Activated CD4-positive, alpha-beta T cell treated with anti-CD3 and anti-CD28 coated beads, Interleukin-2, amount 50 U/mL, for 24 hours (primary cell): ENCODE data around the gene TNPO3.

Source experiments
- DNase-seq, 2 donors: peaks; one replicate each; pipeline ENCODE4 v3.0.0-alpha.2; 2020; ENCODE audit warnings: low read depth in 1 of 2, low spot score in 1 of 2

Gene TNPO3

GRCh38 chr7:128910569-128910945, 144.4 kb downstream of the TNPO3 start, which contains the start of gene KCP:
TSS of gene KCP (minus strand) at chr7:128910709. CDS start at chr7:128910676, 33 bp downstream.
- DNase-seq: no peak

DNA sequence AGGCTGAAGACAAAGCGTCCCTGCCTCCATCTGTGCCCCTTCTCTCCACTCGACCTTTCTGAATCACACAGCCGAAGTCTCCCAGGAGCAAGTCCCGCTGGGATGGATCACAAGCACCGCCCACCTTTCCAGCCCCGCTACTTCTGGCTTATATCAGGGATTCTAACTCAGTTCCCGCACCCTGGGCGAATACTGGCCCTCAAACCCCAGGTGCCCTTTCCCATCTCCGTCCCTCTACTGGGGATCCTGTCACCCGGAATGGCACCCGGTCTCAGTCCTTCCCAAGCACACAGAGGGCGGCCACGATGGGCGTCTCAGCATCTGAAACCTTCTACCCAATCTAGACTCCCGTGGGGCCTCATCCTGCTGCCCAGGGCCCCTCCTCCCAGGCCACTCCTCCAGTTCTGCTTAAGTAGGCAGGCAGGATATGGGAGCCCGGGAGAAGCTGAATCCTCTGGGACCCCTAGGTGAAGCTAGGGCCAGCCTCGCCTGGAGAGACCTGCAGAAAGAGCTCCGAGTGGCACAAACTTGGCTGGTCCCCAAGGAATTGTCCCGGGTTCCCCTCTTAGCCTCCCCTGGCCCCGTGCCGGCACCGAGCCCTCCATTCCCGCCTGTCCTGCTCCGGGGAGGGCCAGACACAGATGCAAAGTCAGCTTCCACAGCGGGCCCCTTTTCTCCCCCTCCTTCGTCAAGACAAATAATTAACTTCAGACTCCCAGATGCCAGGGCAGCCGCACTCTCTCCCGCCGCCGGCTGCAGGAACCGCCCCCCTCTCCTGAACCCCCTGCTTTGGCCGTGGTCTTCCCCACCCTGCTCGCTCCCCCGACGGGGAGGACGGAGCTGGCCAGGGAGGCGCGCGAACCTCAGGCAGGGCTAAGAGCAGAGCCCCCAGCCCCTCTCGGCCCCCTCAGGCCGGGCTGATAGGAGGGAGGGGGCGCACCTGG, 145.0 kb downstream of the TNPO3 start:
- DNase-seq: no peak

GRCh38 chr7:128908750-128909624, 145.9 kb downstream of the TNPO3 start:
- DNase-seq: no peak

DNA sequence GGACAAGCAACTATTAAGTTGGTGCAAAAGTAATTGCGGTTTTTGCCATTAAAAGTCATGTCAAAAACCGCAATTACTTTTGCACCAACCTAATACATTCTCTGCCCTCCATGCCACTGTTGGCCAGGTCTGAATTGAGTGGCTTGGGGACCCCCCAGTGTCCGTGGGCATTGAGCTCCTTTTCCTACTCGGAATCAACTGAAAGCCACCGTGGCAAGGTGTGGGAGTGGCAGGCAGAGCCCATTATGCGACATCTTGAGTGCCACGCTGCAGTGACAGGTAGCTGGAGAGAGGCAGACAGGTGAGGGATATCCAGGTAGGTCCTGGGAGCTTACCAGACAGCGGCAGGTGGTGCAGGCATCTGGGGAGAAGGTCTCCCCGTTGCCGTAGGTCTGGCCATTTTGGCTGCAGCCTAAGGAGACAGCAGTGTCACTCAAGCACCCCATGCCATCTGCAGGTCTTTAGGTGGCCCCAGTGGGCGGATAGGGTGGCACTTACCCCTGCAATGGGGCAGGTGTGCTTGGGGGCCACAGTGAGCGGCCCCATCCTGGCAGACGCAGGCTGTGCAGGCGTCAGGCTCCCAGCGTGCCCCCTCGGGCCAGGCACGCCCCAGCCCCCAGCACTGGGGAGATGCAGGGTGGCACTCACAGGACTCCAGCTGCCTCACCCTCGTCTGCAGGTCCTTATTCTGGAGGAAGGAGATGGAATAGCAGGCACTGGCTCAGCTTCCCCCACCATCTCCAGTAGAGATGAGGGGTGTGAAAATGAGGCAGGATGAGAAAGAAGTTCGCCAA, 147.9 kb downstream of the TNPO3 start:
- DNase-seq: no peak

DNA sequence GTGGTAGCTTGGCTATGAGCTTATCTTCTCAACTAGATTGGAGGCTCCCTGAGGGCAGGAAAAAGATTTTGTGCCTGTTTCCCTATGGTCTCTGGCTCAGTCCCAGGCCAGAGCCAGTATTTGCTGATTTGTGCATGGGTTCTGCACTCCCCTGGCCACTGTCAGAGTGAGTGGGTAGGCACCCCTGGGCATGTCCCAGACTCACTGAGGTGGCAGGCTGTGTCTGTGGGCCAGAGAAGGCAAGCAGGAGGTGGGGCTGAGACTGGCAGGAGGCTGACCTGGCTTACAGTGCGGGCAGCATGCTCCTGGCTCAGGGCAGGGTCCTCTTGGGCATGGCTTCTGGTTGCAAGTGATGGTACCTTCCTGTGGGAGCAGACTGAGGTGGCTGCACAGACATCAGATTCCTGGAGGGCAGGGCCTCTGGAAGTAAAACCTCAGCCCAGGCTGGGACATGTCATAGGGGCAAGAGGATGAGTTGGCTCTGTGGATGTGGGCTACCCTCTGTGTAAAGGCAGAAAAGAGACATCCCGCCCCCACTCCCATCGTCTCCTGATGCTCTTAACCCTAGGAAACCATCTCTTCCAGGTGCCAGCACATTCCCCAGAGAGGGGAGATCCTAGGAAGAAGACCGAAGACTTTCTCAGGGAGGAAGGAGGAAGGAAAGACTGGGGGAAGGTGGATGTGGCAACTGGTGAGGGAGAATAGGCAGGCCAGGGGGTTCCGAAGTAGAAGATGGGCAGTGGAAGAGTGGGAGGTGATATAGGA, 148.7 kb downstream of the TNPO3 start:
- no peak for DNase-seq

DNA sequence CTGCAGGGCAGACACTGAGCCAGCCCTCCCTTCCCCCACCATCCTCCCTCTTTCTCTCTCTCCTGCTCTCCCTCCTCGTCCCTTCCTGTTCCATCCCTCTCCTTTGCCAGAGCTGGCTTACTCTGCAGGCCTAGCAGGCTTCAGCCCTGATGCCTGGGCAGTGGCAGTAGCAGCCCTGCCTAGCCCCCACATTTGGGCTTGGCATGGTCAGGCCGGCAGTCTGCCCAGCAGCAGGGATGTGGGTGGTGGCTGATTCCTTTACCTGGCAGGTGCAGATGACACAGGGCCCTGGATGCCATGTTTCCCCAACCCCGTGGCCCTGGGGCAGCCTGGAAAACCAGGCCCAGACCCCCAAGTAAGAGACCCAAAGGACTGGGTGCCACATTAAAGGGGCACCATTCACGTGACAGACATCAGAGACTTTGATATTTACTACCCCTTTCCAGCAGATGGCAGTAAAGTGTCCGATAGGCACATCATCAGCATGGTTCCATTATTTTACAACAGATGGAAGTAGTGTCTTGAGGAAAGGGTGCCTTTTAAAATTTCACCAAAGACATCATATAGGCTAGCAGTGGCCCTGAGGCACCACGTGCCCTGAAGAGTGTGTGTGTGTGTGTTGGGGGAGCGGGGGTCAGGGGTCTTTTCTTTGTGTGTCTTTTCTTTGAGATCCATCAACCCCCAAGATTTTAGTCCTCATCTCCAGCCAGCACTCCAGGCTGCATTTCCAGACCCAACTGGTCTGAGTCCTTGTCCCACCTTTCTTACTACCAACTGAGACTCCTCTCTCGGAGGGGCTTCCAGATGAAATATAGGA, 150.3 kb downstream of the TNPO3 start:
- peak in 1 of 2 donors; percentile 22 for DNase-seq
